Heart left ventricle (tissue), 16 donors: ENCODE data around the gene PKP3. TPM values are rescaled to one million over a fixed set of nuclear protein-coding genes. Genes with fewer than 3 reads are reported as not detected.
A peak's percentile ranks its signal among the peaks of the same experiment; 100 is the strongest.

Experiments
- ATAC-seq, 4 donors: fragments of 200-7000 bp; cut with Tn5 transposase; one replicate each; pipeline ENCODE4 v1.9.1; 2020 to 2022; ENCODE audit warnings: moderate library complexity in 4 of 4, mild to moderate bottlenecking in 3 of 4, moderate number of reproducible peaks in 1 of 4
- DNase-seq, 5 donors: peaks; one replicate each; pipeline ENCODE4 v3.0.0-alpha.2; 2020
- H3K27ac ChIP-seq, 12 donors: fragments of 200-600 bp; sonication (generic) in 4 of 12; one replicate each; pipeline versions ENCODE4 v1.5.0 to v1.8.0; 2016 to 2022; ENCODE audit warnings: mild to moderate bottlenecking in 2 of 12
- H3K27me3 ChIP-seq, 9 donors: fragments of 200-600 bp; sonication (generic) in 2 of 9; one replicate each; pipeline versions ENCODE4 v1.5.1 to v1.8.0; 2016 to 2022; ENCODE audit warnings: mild to moderate bottlenecking in 3 of 9
- H3K36me3 ChIP-seq, 9 donors: fragments of 200-600 bp; sonication (generic) in 2 of 9; one replicate each; pipeline versions ENCODE4 v1.5.0 to v1.8.0; 2018 to 2022; ENCODE audit warnings: mild to moderate bottlenecking in 2 of 9
- H3K4me1 ChIP-seq, 12 donors: fragments of 200-600 bp; sonication (generic) in 4 of 12; one replicate each; pipeline versions ENCODE4 v1.5.0 to v1.8.0; 2016 to 2022; ENCODE audit warnings: mild to moderate bottlenecking in 3 of 12
- H3K4me3 ChIP-seq, 12 donors: fragments of 200-600 bp; sonication (generic) in 4 of 12; one replicate each; pipeline versions ENCODE4 v1.5.0 to v1.8.0; 2017 to 2022; ENCODE audit warnings: mild to moderate bottlenecking in 9 of 12, moderate library complexity in 4 of 12
- H3K9me3 ChIP-seq, 12 donors: fragments of 200-600 bp; sonication (generic) in 4 of 12; one replicate each; pipeline versions ENCODE4 v1.5.0 to v1.8.0; 2016 to 2022; ENCODE audit warnings: mild to moderate bottlenecking in 1 of 12
- CTCF ChIP-seq, 12 donors: fragments of 200-600 bp; sonication (generic) in 4 of 12; IDR thresholded peaks; one replicate each; pipeline versions ENCODE4 v1.5.0 to v1.8.0; 2018 to 2022; ENCODE audit warnings: antibody characterized with exemption in 12 of 12, mild to moderate bottlenecking in 5 of 12
- POLR2A ChIP-seq, 2 donors: fragments of 450-650 bp; IDR thresholded peaks; one replicate each; pipeline ENCODE4 v1.6.1; 2017; ENCODE audit warnings: antibody characterized with exemption in 2 of 2, mild to moderate bottlenecking in 2 of 2, moderate library complexity in 2 of 2
- WGBS, 4 donors: extraction: QIAGEN DNeasy Blood & Tissue Kit in 2 of 4; methylation state at CpG; one replicate each; pipeline versions ENCODE4 v1.1.5 to v1.1.7; 2013 to 2018; 5-methylcytosine and 5-hydroxymethylcytosine counted together
- intact Hi-C, 10 donors: fragments of 100-400 bp; cut with DNase I; formaldehyde crosslinking; loops; one replicate each; pipeline versions ENCODE4 v1.11.1 to v1.14.2; 2022
- polyA plus RNA-seq, 2 donors: library from polyadenylated mRNA; stranded (reverse); fragments of 200-250 nt; gene quantifications; one replicate each; pipeline ENCODE4 v1.2.3, GENCODE V29; 2013
- total RNA-seq, 9 donors: library from RNA; depleted of rRNA in 2 of 9; stranded (reverse); fragments of >200 nt in 2 of 9; fragmentation: NEBNext Ultra II Directional in 3 of 9; extraction: Animal tissue kit (Norgen Biotek cat#: 25700) in 3 of 9; gene quantifications; one replicate each; pipeline versions ENCODE4 v1.1.0 to v1.2.4, GENCODE V29; 2016 to 2023
- donor health status: ischemic (EF 13 %, LVEDD 7.1; RV severe dilation, severe dysfunction).
- donor health status: healthy with polysubstance abuse.
- donor health status: DM: no; HTN: yes; CAD: no.
- donor health status: DM: no; HTN: no; CAD: no.
- donor health status: ischemic (EF 25% LVEDD 6.9; RV normal size, moderate dysfunction).
- donor health status: ischemic (EF 25% LVEDD 5.7; RV mildly dilated, moderate dysfunction).
- donor health status: healthy.
- donor health status: DM: yes; HTN: yes; CAD: no.
- donor health status: ischemic (EF 35%, LVEDD 5.7; RV mildly dilated, moderate dysfunction).
- donor health status: nonischemic (EF 11% LVEDD 7.7; RV severe dilation, severe dysfunction).
- donor health status: DM: yes; HTN: yes; CAD: no.
- donor health status: PGD.
- donor health status: ischemic (EF 29% LVEDD 5.4; RV normal size, mild dysfunction).
- donor health status: nonischemic (EF 23%, LVEDD 6.1; RV moderate dilation, normal function).

PKP3 gene
- total and polyA plus RNA-seq, 11 donors, result 0.15 to 2.0 (median 0.61) TPM

GRCh38 chr11:453564-453963 is 59.6 kb downstream of the PKP3 start:
- TF ChIP-seq POLR2A (IDR thresholded peaks at IDR 0.05) (no peak), CTCF (IDR thresholded peaks at IDR 0.05) (no peak)
- Histone ChIP-seq H3K27me3 (no peaks in the 10 kb centered on the region), H3K4me3 (no peak overlapping the region), H3K36me3 (peaks cover 0 to 26% (median 16%) of the 10 kb centered on the region in 9 donors), H3K9me3 (no peaks in the 10 kb centered on the region), H3K4me1 (peaks cover 0 to 41% (median 23%) of the 10 kb centered on the region in 12 donors), H3K27ac (no peak overlapping the region)
- ATAC-seq (no peak), DNase-seq (peak in 2 of 5 donors; percentile 16 to 58)
- WGBS, 4 donors, result 80 to 87% (median 85%) methylated on average over 11 to 13 of the region's 13 CpGs
- intact Hi-C loops, result loop anchor here in 8 of 10 donors (5.0 to 10.0 kb wide), 5 partner anchors 46 to 249 kb away; partner anchors contain the start of genes RNH1 (in 4 of the 8), BET1L (in 3 of the 8) and RIC8A (in 3 of the 8)

GRCh38 chr11:454043-454442 is 60.0 kb downstream of the PKP3 start:
- no peak for ATAC-seq
- H3K9me3 ChIP-seq, result no peaks in the 10 kb centered on the region
- no peak overlapping the region for H3K4me3 ChIP-seq
- intact Hi-C loops, result loop anchor here in 8 of 10 donors (5.0 to 10.0 kb wide), 5 partner anchors 47 to 249 kb away; partner anchors contain the start of genes RNH1 (in 4 of the 8), BET1L (in 3 of the 8) and RIC8A (in 3 of the 8)
- no peaks in the 10 kb centered on the region for H3K27me3 ChIP-seq
- peaks cover 0 to 26% (median 16%) of the 10 kb centered on the region in 9 donors for H3K36me3 ChIP-seq
- DNase-seq, result peak in 2 of 5 donors; percentile 4 to 6
- 70 to 79% (median 74%) methylated on average over 9 of the region's 9 CpGs for WGBS, 4 donors
- H3K27ac ChIP-seq, result no peak overlapping the region
- peaks cover 0 to 37% (median 19%) of the 10 kb centered on the region in 12 donors for H3K4me1 ChIP-seq
- no peak for TF ChIP-seq CTCF (IDR thresholded peaks at IDR 0.05)
- TF ChIP-seq POLR2A (IDR thresholded peaks at IDR 0.05), result no peak

Other genes starting within 250 kb of the PKP3 start
- gene SCGB1C1, start 201.1 kb upstream of the PKP3 start, total RNA-seq, result not detected
- not detected for gene SCGB1C1, start 201.1 kb upstream of the PKP3 start, polyA plus RNA-seq
- gene BET1L, start 186.8 kb upstream of the PKP3 start, total RNA-seq, result 10 to 100 TPM; 16.4 to 32.2 (median 20.9) TPM
- gene BET1L, start 186.8 kb upstream of the PKP3 start, polyA plus RNA-seq, result 10 to 100 TPM; 12.9 to 28.0 TPM
- 10 to 100 TPM; 48.7 to 94.1 (median 74.3) TPM for gene RIC8A, start 186.5 kb upstream of the PKP3 start, total RNA-seq
- 10 to 100 TPM; 32.7 to 99.5 TPM for gene RIC8A, start 186.5 kb upstream of the PKP3 start, polyA plus RNA-seq
- 10 to 100 TPM; 21.6 to 46.5 (median 27.8) TPM for gene SIRT3, start 157.9 kb upstream of the PKP3 start, total RNA-seq
- gene SIRT3, start 157.9 kb upstream of the PKP3 start, polyA plus RNA-seq, result 10 to 100 TPM; 21.2 to 23.6 TPM
- gene PSMD13, start 157.2 kb upstream of the PKP3 start, total RNA-seq, result 100 to 1,000 TPM in 2 of 9 donors, 10 to 100 TPM in 7; 75.1 to 110 (median 87.5) TPM
- 100 to 1,000 TPM; 119 to 140 TPM for gene PSMD13, start 157.2 kb upstream of the PKP3 start, polyA plus RNA-seq
- under 1 TPM in 4 of 9 donors, not detected in 5; 0.09 to 0.20 (median 0.16) TPM for gene NLRP6, start 115.8 kb upstream of the PKP3 start, total RNA-seq
- under 1 TPM in 1 of 2 donors, not detected in 1; 0.14 TPM for gene NLRP6, start 115.8 kb upstream of the PKP3 start, polyA plus RNA-seq
- 10 to 100 TPM in 2 of 9 donors, 1 to 10 TPM in 7; 4.5 to 11.1 (median 6.2) TPM for gene PGGHG, start 105.1 kb upstream of the PKP3 start, total RNA-seq
- 10 to 100 TPM in 1 of 2 donors, 1 to 10 TPM in 1; 9.4 to 15.7 TPM for gene PGGHG, start 105.1 kb upstream of the PKP3 start, polyA plus RNA-seq
- not detected for gene IFITM5, start 94.7 kb upstream of the PKP3 start, total RNA-seq
- not detected for gene IFITM5, start 94.7 kb upstream of the PKP3 start, polyA plus RNA-seq
- gene IFITM2, start 86.4 kb upstream of the PKP3 start, total RNA-seq, result 100 to 1,000 TPM; 116 to 412 (median 149) TPM
- gene IFITM2, start 86.4 kb upstream of the PKP3 start, polyA plus RNA-seq, result 100 to 1,000 TPM; 270 to 501 TPM
- gene IFITM1, start 80.2 kb upstream of the PKP3 start, total RNA-seq, result 100 to 1,000 TPM in 6 of 9 donors, 10 to 100 TPM in 3; 61.3 to 277 (median 127) TPM
- gene IFITM1, start 80.2 kb upstream of the PKP3 start, polyA plus RNA-seq, result 100 to 1,000 TPM; 158 to 278 TPM
- gene IFITM3, start 73.3 kb upstream of the PKP3 start, total RNA-seq, result 100 to 1,000 TPM; 144 to 781 (median 214) TPM
- 100 to 1,000 TPM; 501 to 873 TPM for gene IFITM3, start 73.3 kb upstream of the PKP3 start, polyA plus RNA-seq
- gene B4GALNT4, start 24.7 kb upstream of the PKP3 start, total RNA-seq, result 1 to 10 TPM in 2 of 9 donors, under 1 TPM in 5, not detected in 2; 0.28 to 1.9 (median 0.67) TPM
- under 1 TPM; 0.68 to 0.91 TPM for gene B4GALNT4, start 24.7 kb upstream of the PKP3 start, polyA plus RNA-seq
- gene SIGIRR, start 20.8 kb downstream of the PKP3 start, total RNA-seq, result 10 to 100 TPM; 22.6 to 65.6 (median 30.4) TPM
- gene SIGIRR, start 20.8 kb downstream of the PKP3 start, polyA plus RNA-seq, result 100 to 1,000 TPM in 1 of 2 donors, 10 to 100 TPM in 1; 41.2 to 105 TPM
- gene ANO9, start 47.8 kb downstream of the PKP3 start, total RNA-seq, result 1 to 10 TPM in 2 of 9 donors, under 1 TPM in 1, not detected in 6; 0.21 to 3.1 (median 2.7) TPM
- under 1 TPM; 0.07 to 0.19 TPM for gene ANO9, start 47.8 kb downstream of the PKP3 start, polyA plus RNA-seq
- gene PTDSS2, start 56.1 kb downstream of the PKP3 start, total RNA-seq, result 10 to 100 TPM; 20.3 to 43.0 (median 25.7) TPM
- 10 to 100 TPM; 33.1 to 36.2 TPM for gene PTDSS2, start 56.1 kb downstream of the PKP3 start, polyA plus RNA-seq
- 100 to 1,000 TPM; 132 to 247 (median 158) TPM for gene RNH1, start 113.0 kb downstream of the PKP3 start, total RNA-seq
- gene RNH1, start 113.0 kb downstream of the PKP3 start, polyA plus RNA-seq, result 100 to 1,000 TPM in 1 of 2 donors, 10 to 100 TPM in 1; 58.2 to 207 TPM
- 10 to 100 TPM; 44.0 to 65.4 (median 55.6) TPM for gene HRAS, start 141.4 kb downstream of the PKP3 start, total RNA-seq
- 10 to 100 TPM; 83.3 to 99.3 TPM for gene HRAS, start 141.4 kb downstream of the PKP3 start, polyA plus RNA-seq
- under 1 TPM in 7 of 9 donors, not detected in 2; 0.07 to 0.35 (median 0.20) TPM for gene LRRC56, start 143.3 kb downstream of the PKP3 start, total RNA-seq
- under 1 TPM; 0.19 to 0.30 TPM for gene LRRC56, start 143.3 kb downstream of the PKP3 start, polyA plus RNA-seq
- gene LMNTD2, start 166.5 kb downstream of the PKP3 start, total RNA-seq, result 1 to 10 TPM in 2 of 9 donors, under 1 TPM in 5, not detected in 2; 0.10 to 1.6 (median 0.36) TPM
- under 1 TPM; 0.32 to 0.53 TPM for gene LMNTD2, start 166.5 kb downstream of the PKP3 start, polyA plus RNA-seq
- 10 to 100 TPM in 1 of 9 donors, 1 to 10 TPM in 8; 1.1 to 15.5 (median 3.3) TPM for gene RASSF7, start 166.8 kb downstream of the PKP3 start, total RNA-seq
- gene RASSF7, start 166.8 kb downstream of the PKP3 start, polyA plus RNA-seq, result 10 to 100 TPM in 1 of 2 donors, 1 to 10 TPM in 1; 5.7 to 12.5 TPM
- gene PHRF1, start 182.3 kb downstream of the PKP3 start, total RNA-seq, result 10 to 100 TPM; 11.6 to 21.3 (median 18.3) TPM
- 10 to 100 TPM; 16.1 to 18.1 TPM for gene PHRF1, start 182.3 kb downstream of the PKP3 start, polyA plus RNA-seq
- 10 to 100 TPM in 7 of 9 donors, 1 to 10 TPM in 2; 5.5 to 30.6 (median 14.9) TPM for gene IRF7, start 221.7 kb downstream of the PKP3 start, total RNA-seq
- 10 to 100 TPM in 1 of 2 donors, 1 to 10 TPM in 1; 9.5 to 21.1 TPM for gene IRF7, start 221.7 kb downstream of the PKP3 start, polyA plus RNA-seq
- gene CDHR5, start 230.7 kb downstream of the PKP3 start, total RNA-seq, result not detected
- gene CDHR5, start 230.7 kb downstream of the PKP3 start, polyA plus RNA-seq, result under 1 TPM in 1 of 2 donors, not detected in 1; 0.07 TPM
- under 1 TPM in 1 of 9 donors, not detected in 8; 0.81 TPM for gene SCT, start 233.0 kb downstream of the PKP3 start, total RNA-seq
- not detected for gene SCT, start 233.0 kb downstream of the PKP3 start, polyA plus RNA-seq
- gene DRD4, start 243.1 kb downstream of the PKP3 start, total RNA-seq, result 1 to 10 TPM in 1 of 9 donors, under 1 TPM in 5, not detected in 3; 0.20 to 1.0 (median 0.48) TPM
- gene DRD4, start 243.1 kb downstream of the PKP3 start, polyA plus RNA-seq, result under 1 TPM in 1 of 2 donors, not detected in 1; 0.07 TPM